Erythroblast (primary cell): Measurements from ENCODE around the gene METTL5.

Experiments used
- GATA1 ChIP-seq: IDR thresholded peaks from 2 replicates; pipeline ENCODE4 v1.6.1; 2011; ENCODE audit warnings: low read depth, mild to moderate bottlenecking, control low read depth, low read length, moderate library complexity
- POLR2A ChIP-seq: IDR thresholded peaks from 2 replicates; pipeline ENCODE4 v1.6.1; 2011; ENCODE audit warnings: mild to moderate bottlenecking, low read length

DNA sequence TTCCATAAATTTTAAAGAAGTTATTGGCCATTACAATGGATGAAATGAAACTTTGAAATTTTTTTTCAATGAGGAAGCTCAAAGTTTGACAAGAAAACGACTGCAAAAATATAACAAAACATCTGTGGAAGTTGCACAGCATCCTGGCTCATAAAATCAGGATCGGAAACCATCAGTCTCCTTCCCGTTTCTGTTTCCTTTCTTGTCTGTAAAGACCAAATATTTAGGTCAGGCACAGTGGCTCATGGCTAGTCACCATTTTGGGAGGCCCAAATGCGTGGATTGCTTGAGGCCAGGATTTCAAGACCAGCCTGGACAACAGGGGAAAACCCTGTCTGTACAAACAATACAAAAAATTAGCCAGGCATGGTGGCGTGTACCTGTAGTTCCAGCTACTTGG lies 53.7 kb downstream of the METTL5 start:
- TF ChIP-seq POLR2A, result no peak
- no peak for TF ChIP-seq GATA1
